Progenitor cell of endocrine pancreas (in vitro differentiated cells): ENCODE results near the gene VIT. TPM values are rescaled to one million over a fixed set of nuclear protein-coding genes. Genes with fewer than 3 reads are reported as not detected.
A peak's percentile ranks its signal among the peaks of the same experiment; 100 is the strongest.

Source experiments
- DNase-seq: peaks from one replicate; pipeline ENCODE4 v3.0.0; 2021; ENCODE audit warnings: low spot score; ENCODE audit not compliant: unreplicated experiment
- H3K27ac Mint-ChIP-seq: 2 replicates; pipeline ENCODE4 v1.8.0; 2021; ENCODE audit warnings: mild to moderate bottlenecking, moderate library complexity, mixed read lengths
- H3K27me3 Mint-ChIP-seq: 2 replicates; pipeline ENCODE4 v1.8.0; 2021; ENCODE audit warnings: mixed read lengths
- H3K36me3 Mint-ChIP-seq: 2 replicates; pipeline ENCODE4 v1.8.0; 2022; ENCODE audit warnings: mixed read lengths; ENCODE audit not compliant: insufficient read depth
- H3K4me1 Mint-ChIP-seq: 2 replicates; pipeline ENCODE4 v1.8.0; 2021; ENCODE audit warnings: low read depth, mixed read lengths
- H3K4me3 Mint-ChIP-seq: 2 replicates; pipeline ENCODE4 v1.8.0; 2021; ENCODE audit warnings: low read depth, mild to moderate bottlenecking, moderate library complexity, mixed read lengths
- H3K9me3 Mint-ChIP-seq: 2 replicates; pipeline ENCODE4 v1.8.0; 2021; ENCODE audit warnings: low read depth, mixed read lengths
- CTCF ChIP-seq: fragments of 200-600 bp; sonication (generic); IDR thresholded peaks from one replicate; pipeline ENCODE4 v1.5.0; 2021; ENCODE audit warnings: antibody characterized with exemption, mild to moderate bottlenecking; ENCODE audit not compliant: unreplicated experiment
- total RNA-seq: library from RNA; stranded (reverse); gene quantifications from 2 replicates; pipeline ENCODE4 v1.2.1, GENCODE V29; 2021

VIT gene
- total RNA-seq, 1 donor from 2014 or later: not detected

GRCh38 chr2:36756438-36756837, 59.9 kb downstream of the VIT start:
- no peaks in the 10 kb centered on the region for H3K9me3 Mint-ChIP-seq
- peaks cover 19% of the 10 kb centered on the region for H3K27me3 Mint-ChIP-seq
- no peak for TF ChIP-seq CTCF
- no peak overlapping the region for H3K4me3 Mint-ChIP-seq
- no peaks in the 10 kb centered on the region for H3K36me3 Mint-ChIP-seq
- DNase-seq: no peak
- no peaks in the 10 kb centered on the region for H3K4me1 Mint-ChIP-seq
- H3K27ac Mint-ChIP-seq: no peak overlapping the region

GRCh38 chr2:36762764-36763490, 66.4 kb downstream of the VIT start:
- Mint-ChIP-seq H3K27me3 (peaks cover 11% of the 10 kb centered on the region), H3K4me3 (no peak overlapping the region), H3K4me1 (no peaks in the 10 kb centered on the region), H3K9me3 (peaks cover 3% of the 10 kb centered on the region), H3K27ac (no peak overlapping the region), H3K36me3 (no peaks in the 10 kb centered on the region)
- DNase-seq: no peak
- no peak for TF ChIP-seq CTCF

GRCh38 chr2:36769106-36769505, 72.6 kb downstream of the VIT start:
- TF ChIP-seq CTCF: no peak
- no peak overlapping the region for H3K27ac Mint-ChIP-seq
- peaks cover 7% of the 10 kb centered on the region for H3K27me3 Mint-ChIP-seq
- H3K9me3 Mint-ChIP-seq: peaks cover 3% of the 10 kb centered on the region
- no peaks in the 10 kb centered on the region for H3K36me3 Mint-ChIP-seq
- H3K4me1 Mint-ChIP-seq: no peaks in the 10 kb centered on the region
- DNase-seq: no peak
- H3K4me3 Mint-ChIP-seq: no peak overlapping the region

GRCh38 chr2:36770542-36771287, 74.2 kb downstream of the VIT start:
- no peaks in the 10 kb centered on the region for H3K9me3 Mint-ChIP-seq
- H3K4me3 Mint-ChIP-seq: no peak overlapping the region
- DNase-seq: no peak
- H3K27me3 Mint-ChIP-seq: peaks cover 8% of the 10 kb centered on the region
- peak; percentile 57 for TF ChIP-seq CTCF
- no peaks in the 10 kb centered on the region for H3K4me1 Mint-ChIP-seq
- H3K36me3 Mint-ChIP-seq: no peaks in the 10 kb centered on the region
- H3K27ac Mint-ChIP-seq: no peak overlapping the region

GRCh38 chr2:36771671-36772070, 75.2 kb downstream of the VIT start:
- DNase-seq: no peak
- no peak overlapping the region for H3K27ac Mint-ChIP-seq
- H3K4me3 Mint-ChIP-seq: no peak overlapping the region
- H3K9me3 Mint-ChIP-seq: no peaks in the 10 kb centered on the region
- H3K27me3 Mint-ChIP-seq: peaks cover 8% of the 10 kb centered on the region
- H3K4me1 Mint-ChIP-seq: no peaks in the 10 kb centered on the region
- no peaks in the 10 kb centered on the region for H3K36me3 Mint-ChIP-seq
- TF ChIP-seq CTCF: no peak
